B cell (primary cell): ENCODE measurements around the gene XYLT1. TPM values are rescaled to one million over a fixed set of nuclear protein-coding genes. Genes with fewer than 3 reads are reported as not detected.
A peak's percentile ranks its signal among the peaks of the same experiment; 100 is the strongest.

Source experiments
- ATAC-seq: fragments of 200-7000 bp; cut with Tn5 transposase; one replicate; pipeline ENCODE4 v1.10.0; 2021; ENCODE audit warnings: low read depth, mild to moderate bottlenecking, moderate number of reproducible peaks, moderate library complexity
- CTCF ChIA-PET: fragments of 350-600 bp; sonication (Branson Sonifier 250); formaldehyde crosslinking; loops from one replicate; lab custom pipeline; 2021; ENCODE audit warnings: antibody characterized with exemption, inconsistent platforms; lab: Charles Lee
- POLR2A ChIA-PET: fragments of 350-600 bp; sonication (Branson Sonifier 250); formaldehyde crosslinking; loops from one replicate; lab custom pipeline; 2021; ENCODE audit warnings: antibody characterized with exemption; lab: Charles Lee
- DNase-seq: peaks from one replicate; pipeline ENCODE4 v3.0.0; 2013
- H2AFZ ChIP-seq: 2 replicates; pipeline ENCODE4 v1.6.1; 2012; ENCODE audit warnings: mild to moderate bottlenecking, low read depth, low read length; ENCODE audit not compliant: insufficient read depth, poor library complexity, severe bottlenecking
- H3K27ac ChIP-seq, 2 donors: 1 replicate in 1 of 2; 2 replicates in 1 of 2; pipeline ENCODE4 v1.5.1; 2012 to 2013; ENCODE audit warnings: low read length in 2 of 2, mild to moderate bottlenecking in 2 of 2, moderate library complexity in 1 of 2
- H3K27me3 ChIP-seq, 4 experiments: fragments of 200-600 bp in 1 of 4; sonication (generic) in 1 of 4; replicated peaks in 1 of 4; 1 replicate in 2 of 4; 2 replicates in 2 of 4; pipeline versions ENCODE4 v1.6.1 to v1.7.0; 2013 to 2016; ENCODE audit warnings: low read length in 3 of 4, mild to moderate bottlenecking in 2 of 4, mixed read lengths in 1 of 4, moderate library complexity in 1 of 4; ENCODE audit not compliant: insufficient read depth in 4 of 4, control insufficient read depth in 3 of 4; ENCODE audit errors: control extremely low read depth in 1 of 4
- H3K36me3 ChIP-seq, 2 experiments: replicated peaks in 1 of 2; 1 replicate in 1 of 2; 2 replicates in 1 of 2; pipeline versions ENCODE4 v1.6.1 to v1.7.1; 2013; ENCODE audit warnings: low read length in 1 of 2; ENCODE audit not compliant: insufficient read depth in 2 of 2, control insufficient read depth in 1 of 2; ENCODE audit errors: control extremely low read depth in 1 of 2, extremely low read depth in 1 of 2
- H3K4me1 ChIP-seq, 2 donors: fragments of 200-600 bp in 1 of 2; sonication (generic) in 1 of 2; 1 replicate in 1 of 2; 2 replicates in 1 of 2; pipeline versions ENCODE4 v1.5.1 to v1.6.1; 2013 to 2017; ENCODE audit warnings: low read length in 2 of 2; ENCODE audit not compliant: control insufficient read depth in 2 of 2, insufficient read depth in 2 of 2
- H3K4me2 ChIP-seq: replicated peaks from 2 replicates; pipeline ENCODE3; 2012; ENCODE audit warnings: mild to moderate bottlenecking, low read depth, low read length; ENCODE audit not compliant: poor library complexity, severe bottlenecking
- H3K4me3 ChIP-seq, 5 experiments: fragments of 200-600 bp in 1 of 5; sonication (generic) in 1 of 5; 1 replicate in 3 of 5; 2 replicates in 2 of 5; pipeline versions ENCODE4 v1.5.1 to v1.7.0; 2011 to 2016; ENCODE audit warnings: low read length in 4 of 5, mild to moderate bottlenecking in 4 of 5, low read depth in 2 of 5, control low read depth in 1 of 5, moderate library complexity in 1 of 5; ENCODE audit not compliant: insufficient read depth in 1 of 5; ENCODE audit errors: control extremely low read depth in 1 of 5, extremely low read depth in 1 of 5
- H3K79me2 ChIP-seq: fragments of 200-600 bp; sonication (generic); one replicate; pipeline ENCODE4 v1.6.0; 2016; ENCODE audit warnings: low read length; ENCODE audit not compliant: control insufficient read depth, insufficient read depth
- H3K9ac ChIP-seq: fragments of 200-600 bp; sonication (generic); 2 replicates; pipeline ENCODE4 v1.6.1; 2017; ENCODE audit warnings: mild to moderate bottlenecking, low read length, moderate library complexity
- H3K9me3 ChIP-seq, 3 donors: one replicate each; pipeline versions ENCODE4 v1.6.1 to v1.7.1; 2013; ENCODE audit warnings: low read length in 2 of 3; ENCODE audit not compliant: control insufficient read depth in 2 of 3, insufficient read depth in 1 of 3; ENCODE audit errors: control extremely low read depth in 1 of 3
- H4K20me1 ChIP-seq: 2 replicates; pipeline ENCODE4 v1.6.0; 2012; ENCODE audit warnings: mild to moderate bottlenecking, low read length; ENCODE audit not compliant: insufficient read depth, control insufficient read depth, poor library complexity, severe bottlenecking
- H3K27ac Mint-ChIP-seq: one replicate; pipeline ENCODE4 v1.8.0; 2021; ENCODE audit warnings: mixed read lengths
- H3K27me3 Mint-ChIP-seq: one replicate; pipeline ENCODE4 v1.8.0; 2021; ENCODE audit warnings: mixed read lengths
- H3K4me1 Mint-ChIP-seq: one replicate; pipeline ENCODE4 v1.8.0; 2021; ENCODE audit warnings: mixed read lengths
- H3K4me3 Mint-ChIP-seq: one replicate; pipeline ENCODE4 v1.8.0; 2021; ENCODE audit warnings: mixed read lengths
- H3K9me3 Mint-ChIP-seq: one replicate; pipeline ENCODE4 v1.8.0; 2022; ENCODE audit warnings: mixed read lengths; ENCODE audit not compliant: insufficient read depth
- EZH2 ChIP-seq: IDR thresholded peaks from 2 replicates; pipeline ENCODE4 v1.6.1; 2012; ENCODE audit warnings: borderline replicate concordance, low read depth, mild to moderate bottlenecking, moderate library complexity, low read length; ENCODE audit not compliant: insufficient read depth, poor library complexity, severe bottlenecking
- WGBS: methylation state at CpG from one replicate; pipeline ENCODE4 v1.1.5; 2013; ENCODE audit warnings: missing lambda C conversion rate; ENCODE audit not compliant: insufficient coverage; 5-methylcytosine and 5-hydroxymethylcytosine counted together
- intact Hi-C: fragments of 100-400 bp; cut with micrococcal nuclease; formaldehyde crosslinking; loops from one replicate; pipeline ENCODE4 v1.10.0; 2022
- polyA plus RNA-seq: library from polyadenylated mRNA; depleted of rRNA; stranded (reverse); fragments of >200 nt; gene quantifications from 2 replicates; pipeline ENCODE4 v1.2.3, GENCODE V29; 2012
- total RNA-seq, 2 donors: library from RNA; stranded (reverse); fragments of 120-200 nt in 1 of 2; gene quantifications; 1 replicate in 1 of 2; 2 replicates in 1 of 2; pipeline versions ENCODE4 v1.2.3 to v1.2.4, GENCODE V29; 2013 to 2022
- TF ChIP-seq, protein P1 (sequence below): fragments of 200-600 bp; IDR thresholded peaks from one replicate; pipeline ENCODE4 v1.8.0; 2022; ENCODE audit warnings: antibody characterized with exemption, mild to moderate bottlenecking

XYLT1 gene
- total and polyA plus RNA-seq, 2 donors (not counting 1 experiment from before 2014, with no cell fraction given): 8.7 to 59.6 TPM

DNA sequence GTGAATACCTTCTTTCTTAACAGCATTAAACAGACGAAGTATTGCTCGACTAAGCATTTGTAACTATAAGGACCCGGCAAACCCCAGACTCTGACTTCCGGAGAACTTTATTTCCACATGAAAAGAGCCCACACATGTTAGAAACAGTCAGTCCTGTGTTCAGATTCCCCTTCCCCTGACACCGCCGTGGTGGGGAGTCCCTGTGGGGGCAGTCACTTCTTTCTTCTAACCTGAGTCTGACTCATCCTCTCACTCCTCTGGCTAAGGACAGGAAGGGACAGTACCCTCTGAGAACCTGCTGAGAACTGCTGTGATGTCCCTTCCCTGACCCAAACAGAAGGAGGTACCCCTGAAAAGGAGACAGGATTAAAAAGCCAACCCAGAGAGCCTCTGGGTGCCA lies 165.1 kb downstream of the XYLT1 start:
- 19% methylated on average over 4 of the region's 6 CpGs for WGBS
- H3K9me3 ChIP-seq: peaks cover 0 to 5% (median 0%) of the 10 kb centered on the region in 3 donors
- H4K20me1 ChIP-seq: no peaks in the 10 kb centered on the region
- H3K4me1 ChIP-seq: peaks cover 46 to 56% of the 10 kb centered on the region in 2 donors
- CTCF ChIA-PET: no interaction called here
- Mint-ChIP-seq H3K27ac (peak overlapping the region; percentile 7), H3K4me3 (peak overlapping the region; percentile 13), H3K27me3 (no peaks in the 10 kb centered on the region), H3K9me3 (no peaks in the 10 kb centered on the region), H3K4me1 (peaks cover 65% of the 10 kb centered on the region)
- POLR2A ChIA-PET: no interaction called here
- no peaks in the 10 kb centered on the region for H3K27me3 ChIP-seq
- peaks cover 0 to 2% of the 10 kb centered on the region in 2 experiments for H3K36me3 ChIP-seq
- H2AFZ ChIP-seq: no peak overlapping the region
- no peak overlapping the region for H3K9ac ChIP-seq
- peaks cover 45% of the 10 kb centered on the region for H3K79me2 ChIP-seq
- no peak overlapping the region for H3K4me3 ChIP-seq
- no peak for ATAC-seq
- TF ChIP-seq EZH2: no peak
- TF ChIP-seq, protein P1, sequence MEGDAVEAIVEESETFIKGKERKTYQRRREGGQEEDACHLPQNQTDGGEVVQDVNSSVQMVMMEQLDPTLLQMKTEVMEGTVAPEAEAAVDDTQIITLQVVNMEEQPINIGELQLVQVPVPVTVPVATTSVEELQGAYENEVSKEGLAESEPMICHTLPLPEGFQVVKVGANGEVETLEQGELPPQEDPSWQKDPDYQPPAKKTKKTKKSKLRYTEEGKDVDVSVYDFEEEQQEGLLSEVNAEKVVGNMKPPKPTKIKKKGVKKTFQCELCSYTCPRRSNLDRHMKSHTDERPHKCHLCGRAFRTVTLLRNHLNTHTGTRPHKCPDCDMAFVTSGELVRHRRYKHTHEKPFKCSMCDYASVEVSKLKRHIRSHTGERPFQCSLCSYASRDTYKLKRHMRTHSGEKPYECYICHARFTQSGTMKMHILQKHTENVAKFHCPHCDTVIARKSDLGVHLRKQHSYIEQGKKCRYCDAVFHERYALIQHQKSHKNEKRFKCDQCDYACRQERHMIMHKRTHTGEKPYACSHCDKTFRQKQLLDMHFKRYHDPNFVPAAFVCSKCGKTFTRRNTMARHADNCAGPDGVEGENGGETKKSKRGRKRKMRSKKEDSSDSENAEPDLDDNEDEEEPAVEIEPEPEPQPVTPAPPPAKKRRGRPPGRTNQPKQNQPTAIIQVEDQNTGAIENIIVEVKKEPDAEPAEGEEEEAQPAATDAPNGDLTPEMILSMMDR: no peak
- intact Hi-C loops: no loop called here
- no peak overlapping the region for H3K27ac ChIP-seq
- peak overlapping the region; percentile 20 for H3K4me2 ChIP-seq
- peak; percentile 28 for DNase-seq

DNA sequence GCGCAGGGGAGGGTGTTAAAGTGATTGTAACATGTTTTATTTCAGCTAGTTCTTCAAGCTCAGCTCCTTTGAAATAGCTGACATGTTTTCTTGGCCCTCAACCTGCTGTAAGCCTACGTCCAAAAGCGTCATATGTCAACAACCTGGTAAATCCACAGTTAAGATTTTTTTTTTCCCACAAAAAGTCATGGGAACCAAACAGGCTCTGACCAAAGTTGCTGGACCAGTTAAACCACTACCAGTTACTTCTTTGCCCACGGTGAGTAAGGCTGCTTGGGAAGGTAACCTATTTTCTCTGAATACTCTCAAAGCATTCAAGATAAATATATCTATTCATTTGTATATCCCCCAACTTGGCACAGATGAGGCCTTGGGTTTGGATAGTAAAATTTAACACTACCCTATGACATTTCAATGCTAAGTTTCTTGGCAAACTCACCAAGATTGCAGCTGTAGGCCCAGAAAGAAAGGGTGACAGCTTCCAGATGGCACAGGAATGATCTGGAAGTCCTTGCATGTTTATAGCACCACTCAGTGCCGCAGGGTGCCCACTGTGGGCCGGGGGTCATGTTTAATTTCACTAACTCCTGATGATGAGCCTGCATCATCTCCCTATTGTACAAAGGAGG lies 166.2 kb downstream of the XYLT1 start:
- H3K4me3 ChIP-seq: no peak overlapping the region
- 95% methylated on average over 5 of the region's 6 CpGs for WGBS
- no peaks in the 10 kb centered on the region for H3K36me3 ChIP-seq
- H3K9me3 ChIP-seq: no peaks in the 10 kb centered on the region
- ChIA-PET POLR2A (interaction anchor here (0.6 kb wide), 1 partner anchor 18 kb away, joined by 3 read pairs; no protein-coding TSS in a partner anchor), CTCF (interaction anchor here (5.8 kb wide), 1 partner anchor 26 kb away, joined by 33 read pairs; no protein-coding TSS in a partner anchor)
- Mint-ChIP-seq H3K27ac (no peak overlapping the region), H3K4me1 (peaks cover 68% of the 10 kb centered on the region), H3K9me3 (no peaks in the 10 kb centered on the region), H3K27me3 (no peaks in the 10 kb centered on the region), H3K4me3 (no peak overlapping the region)
- no peak overlapping the region for H3K4me2 ChIP-seq
- no peak for TF ChIP-seq EZH2
- TF ChIP-seq, protein P1: no peak
- H2AFZ ChIP-seq: no peak overlapping the region
- DNase-seq (no peak), ATAC-seq (no peak)
- H3K9ac ChIP-seq: no peak overlapping the region
- intact Hi-C loops: no loop called here
- H3K4me1 ChIP-seq: peaks cover 56 to 67% of the 10 kb centered on the region in 2 donors
- no peaks in the 10 kb centered on the region for H3K27me3 ChIP-seq
- peaks cover 46% of the 10 kb centered on the region for H3K79me2 ChIP-seq
- H4K20me1 ChIP-seq: no peaks in the 10 kb centered on the region
- no peak overlapping the region for H3K27ac ChIP-seq
